Smooth muscle cell (in vitro differentiated cells): ENCODE results near the gene PHRF1. TPM values are rescaled to one million over a fixed set of nuclear protein-coding genes. Genes with fewer than 3 reads are reported as not detected.

ENCODE experiments used
- DNase-seq: peaks from one replicate; lab custom pipeline; 2025; ENCODE audit not compliant: unreplicated experiment; lab: John Stamatoyannopoulos, UW
- H2AFZ ChIP-seq: fragments of 200-600 bp; sonication (generic); 2 replicates; pipeline ENCODE4 v1.6.0; 2016; ENCODE audit warnings: antibody characterized with exemption, low read depth, mild to moderate bottlenecking
- H3F3A ChIP-seq: fragments of 200-600 bp; sonication (generic); 2 replicates; pipeline ENCODE4 v1.6.0; 2017; ENCODE audit warnings: antibody characterized with exemption, low read depth
- H3K27ac ChIP-seq: fragments of 200-600 bp; sonication (generic); 2 replicates; pipeline ENCODE4 v1.5.1; 2016; ENCODE audit warnings: low read depth, mild to moderate bottlenecking
- H3K27me3 ChIP-seq: fragments of 200-600 bp; sonication (generic); 2 replicates; pipeline ENCODE4 v1.6.1; 2016; ENCODE audit warnings: low read depth, mild to moderate bottlenecking
- H3K36me3 ChIP-seq: fragments of 200-600 bp; sonication (generic); 2 replicates; pipeline ENCODE4 v1.5.1; 2016; ENCODE audit warnings: low read depth
- H3K4me1 ChIP-seq: fragments of 200-600 bp; sonication (generic); 2 replicates; pipeline ENCODE4 v1.5.1; 2016; ENCODE audit warnings: low read depth
- H3K4me2 ChIP-seq: fragments of 200-600 bp; sonication (generic); 2 replicates; pipeline ENCODE4 v1.6.0; 2016; ENCODE audit warnings: mild to moderate bottlenecking
- H3K4me3 ChIP-seq: fragments of 200-600 bp; sonication (generic); 2 replicates; pipeline ENCODE4 v1.5.1; 2016; ENCODE audit warnings: mild to moderate bottlenecking
- H3K79me2 ChIP-seq: fragments of 200-600 bp; sonication (generic); 2 replicates; pipeline ENCODE4 v1.6.0; 2016; ENCODE audit warnings: low read depth, mild to moderate bottlenecking
- H3K9ac ChIP-seq: fragments of 200-600 bp; sonication (generic); 2 replicates; pipeline ENCODE4 v1.6.0; 2016; ENCODE audit warnings: low read depth
- H3K9me3 ChIP-seq: fragments of 200-600 bp; sonication (generic); replicated peaks from 2 replicates; pipeline ENCODE4 v1.5.1; 2016; ENCODE audit warnings: low read depth
- H4K20me1 ChIP-seq: fragments of 200-600 bp; sonication (generic); 2 replicates; pipeline ENCODE4 v1.6.0; 2016; ENCODE audit warnings: low read depth
- WGBS: methylation state at CpG from one replicate; pipeline ENCODE4 v1.1.7; 2016; ENCODE audit warnings: low lambda C conversion rate; 5-methylcytosine and 5-hydroxymethylcytosine counted together
- polyA plus RNA-seq: library from polyadenylated mRNA; unstranded; fragments of >200 nt; fragmentation: Nextera tagmentation; extraction: Ambion mirVana; gene quantifications from 2 replicates; pipeline ENCODE4 v1.2.1, GENCODE V29; 2016
- total RNA-seq: library from RNA; depleted of rRNA; stranded (reverse); fragments of >200 nt; gene quantifications from 2 replicates; pipeline ENCODE4 v1.2.3, GENCODE V29; 2014
- TF ChIP-seq, protein P1 (sequence below): fragments of 200-600 bp; sonication (generic); IDR thresholded peaks from 2 replicates; pipeline ENCODE4 v1.5.1; 2017; ENCODE audit warnings: borderline replicate concordance, mild to moderate bottlenecking, antibody characterized with exemption; ENCODE audit not compliant: insufficient read depth, poor library complexity, severe bottlenecking

PHRF1 gene
- total and polyA plus RNA-seq, 2 experiments from 2014 or later = 11.6 to 20.2 TPM

DNA sequence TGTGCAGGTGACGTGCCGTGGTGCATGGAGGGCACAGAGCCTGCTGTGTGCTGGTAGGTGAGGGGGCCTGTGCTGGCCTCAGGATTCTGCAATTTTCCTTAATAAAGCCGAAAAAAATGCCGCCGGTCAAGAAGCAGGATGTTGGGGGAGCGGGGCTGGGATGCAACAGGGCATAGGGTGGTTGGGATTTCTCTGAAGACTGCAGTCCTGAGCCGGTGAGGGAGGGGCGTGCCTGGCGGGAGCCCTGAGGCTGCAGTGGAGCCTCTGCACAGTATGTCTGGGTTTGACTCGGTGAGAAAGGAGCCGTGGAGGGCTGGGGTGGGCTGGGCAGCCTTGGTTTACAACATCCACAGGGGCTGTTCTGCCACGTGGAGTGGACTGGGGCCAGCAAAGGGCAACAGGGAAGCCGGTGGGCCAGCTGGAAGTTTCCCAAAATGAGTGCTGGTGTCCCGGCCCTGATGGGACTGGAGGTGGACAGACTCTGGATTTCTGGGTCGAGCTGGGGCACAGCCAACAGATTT, 47.1 kb downstream of the PHRF1 start:
- no peak overlapping the region for H2AFZ ChIP-seq
- no peak overlapping the region for H3K4me3 ChIP-seq
- H3K4me2 ChIP-seq = no peak overlapping the region
- no peaks in the 10 kb centered on the region for H3K79me2 ChIP-seq
- no peaks in the 10 kb centered on the region for H3K9me3 ChIP-seq
- no peaks in the 10 kb centered on the region for H3K27me3 ChIP-seq
- H3K9ac ChIP-seq = no peak overlapping the region
- peaks cover 51% of the 10 kb centered on the region for H4K20me1 ChIP-seq
- TF ChIP-seq, protein P1, sequence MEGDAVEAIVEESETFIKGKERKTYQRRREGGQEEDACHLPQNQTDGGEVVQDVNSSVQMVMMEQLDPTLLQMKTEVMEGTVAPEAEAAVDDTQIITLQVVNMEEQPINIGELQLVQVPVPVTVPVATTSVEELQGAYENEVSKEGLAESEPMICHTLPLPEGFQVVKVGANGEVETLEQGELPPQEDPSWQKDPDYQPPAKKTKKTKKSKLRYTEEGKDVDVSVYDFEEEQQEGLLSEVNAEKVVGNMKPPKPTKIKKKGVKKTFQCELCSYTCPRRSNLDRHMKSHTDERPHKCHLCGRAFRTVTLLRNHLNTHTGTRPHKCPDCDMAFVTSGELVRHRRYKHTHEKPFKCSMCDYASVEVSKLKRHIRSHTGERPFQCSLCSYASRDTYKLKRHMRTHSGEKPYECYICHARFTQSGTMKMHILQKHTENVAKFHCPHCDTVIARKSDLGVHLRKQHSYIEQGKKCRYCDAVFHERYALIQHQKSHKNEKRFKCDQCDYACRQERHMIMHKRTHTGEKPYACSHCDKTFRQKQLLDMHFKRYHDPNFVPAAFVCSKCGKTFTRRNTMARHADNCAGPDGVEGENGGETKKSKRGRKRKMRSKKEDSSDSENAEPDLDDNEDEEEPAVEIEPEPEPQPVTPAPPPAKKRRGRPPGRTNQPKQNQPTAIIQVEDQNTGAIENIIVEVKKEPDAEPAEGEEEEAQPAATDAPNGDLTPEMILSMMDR = no peak
- no peaks in the 10 kb centered on the region for H3K4me1 ChIP-seq
- 84% methylated on average over 14 of the region's 15 CpGs for WGBS
- H3K27ac ChIP-seq = no peak overlapping the region
- DNase-seq = no peak
- H3K36me3 ChIP-seq = no peaks in the 10 kb centered on the region
- peaks cover 9% of the 10 kb centered on the region for H3F3A ChIP-seq

DNA sequence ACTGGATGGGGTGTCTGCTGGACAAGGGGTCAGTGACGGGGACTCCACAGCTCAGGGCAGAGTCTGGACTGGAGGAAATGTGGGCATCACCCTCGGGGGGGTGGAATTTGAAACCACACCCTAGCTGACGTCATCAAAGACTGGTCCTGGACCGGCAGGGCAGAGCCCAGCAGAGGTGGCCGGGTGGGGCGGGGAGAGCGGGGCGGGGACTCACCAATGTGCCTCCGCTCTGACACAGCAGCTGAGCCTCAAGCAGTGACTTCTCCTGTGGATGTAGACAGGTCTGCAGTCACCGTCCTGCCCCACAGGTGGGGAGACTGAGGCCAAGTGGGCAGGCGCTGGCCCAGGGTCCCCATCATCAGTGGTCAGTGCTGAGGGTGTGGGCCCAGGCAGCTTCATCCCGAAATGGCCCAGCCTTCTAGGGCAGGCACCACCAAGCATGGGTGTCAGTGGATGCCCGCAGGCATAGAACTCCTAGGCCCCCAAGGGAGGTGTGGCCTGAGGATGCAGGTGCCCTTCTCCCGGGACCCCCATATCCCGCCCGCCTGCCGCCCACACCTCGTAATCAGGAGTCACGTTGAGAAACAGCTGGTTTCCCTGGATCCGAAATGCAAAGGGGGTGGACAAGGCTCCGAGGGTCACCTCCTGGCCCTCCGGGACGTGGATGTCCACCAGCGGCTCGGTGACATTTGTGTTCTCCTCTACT, 47.9 kb downstream of the PHRF1 start:
- DNase-seq = no peak
- Histone ChIP-seq H3K27me3 (no peaks in the 10 kb centered on the region), H3K9me3 (no peaks in the 10 kb centered on the region), H4K20me1 (peaks cover 56% of the 10 kb centered on the region), H3K4me3 (no peak overlapping the region), H3K36me3 (no peaks in the 10 kb centered on the region), H3K4me2 (no peak overlapping the region), H3F3A (peaks cover 10% of the 10 kb centered on the region), H3K9ac (no peak overlapping the region), H3K27ac (no peak overlapping the region), H2AFZ (no peak overlapping the region), H3K79me2 (no peaks in the 10 kb centered on the region), H3K4me1 (no peaks in the 10 kb centered on the region)
- TF ChIP-seq, protein P1 = no peak
- WGBS = 94% methylated on average over 17 of the region's 25 CpGs

DNA sequence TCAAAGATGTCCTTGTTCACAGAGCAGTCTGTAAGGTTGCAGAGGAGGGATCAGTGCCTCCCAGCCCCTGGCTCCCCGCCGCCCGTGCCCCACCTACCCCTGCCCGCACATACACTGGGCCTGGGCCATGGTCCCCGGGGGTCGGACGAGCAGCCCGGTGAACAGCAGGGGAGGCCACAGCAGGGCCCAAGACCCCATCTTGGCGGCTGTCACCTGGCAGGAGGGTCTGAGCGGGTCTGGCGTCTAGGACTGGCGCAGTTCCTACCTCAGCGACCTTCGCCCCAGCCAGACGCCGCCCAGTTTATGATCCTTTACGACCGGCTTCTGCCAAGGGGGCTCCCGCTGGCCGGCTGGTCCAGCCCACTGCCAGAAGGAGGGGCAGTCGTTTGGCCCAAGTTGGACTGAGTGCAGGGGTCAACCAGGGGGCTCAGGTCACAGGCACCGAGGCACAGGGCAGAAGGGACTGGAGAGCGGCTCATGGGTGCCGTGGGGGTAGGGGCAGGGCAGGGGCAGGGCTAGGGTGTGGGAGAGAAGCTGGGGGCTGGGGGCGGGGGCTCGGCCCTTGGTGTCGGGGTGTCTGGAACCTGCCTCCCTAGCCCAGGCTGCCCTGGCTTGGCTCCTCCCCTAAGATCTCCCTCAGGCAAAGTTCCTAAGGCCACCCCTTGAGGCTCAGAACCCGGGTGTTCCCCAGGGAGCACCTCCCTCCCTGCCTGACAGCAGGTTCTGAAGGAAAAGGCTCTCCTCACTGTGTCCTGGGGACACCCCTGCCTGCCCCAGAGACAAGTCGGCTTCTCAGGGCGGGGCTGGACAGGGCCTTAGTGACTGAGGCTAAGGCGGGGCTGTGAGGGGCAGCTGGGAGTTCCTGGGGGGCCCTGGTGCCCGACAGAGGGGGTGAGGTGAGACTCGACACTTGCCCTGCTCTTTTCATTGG, 48.7 kb downstream of the PHRF1 start, which contains the start of gene CDHR5:
TSS of gene CDHR5 (minus strand) at position 251 of the 931 bp plus-strand sequence. CDS start at position 198, 53 bp downstream.
- H3K4me2 ChIP-seq = no peak within 1 kb of the TSS
- no peak within 1 kb of the TSS for H3K4me3 ChIP-seq
- no peak for DNase-seq
- no peak within 1 kb of the TSS for H3K27ac ChIP-seq
- no peaks in the 10 kb centered on the region for H3K36me3 ChIP-seq
- no peaks in the 10 kb centered on the region for H3K79me2 ChIP-seq
- no peaks in the 10 kb centered on the region for H3K9me3 ChIP-seq
- H3K9ac ChIP-seq = no peak within 1 kb of the TSS
- TF ChIP-seq, protein P1 = no peak
- no peak within 1 kb of the TSS for H2AFZ ChIP-seq
- H3K27me3 ChIP-seq = no peaks in the 10 kb centered on the region
- peaks cover 10% of the 10 kb centered on the region for H3F3A ChIP-seq
- 96% methylated on average over 30 of the region's 33 CpGs for WGBS
- H4K20me1 ChIP-seq = peaks cover 64% of the 10 kb centered on the region
- no peaks in the 10 kb centered on the region for H3K4me1 ChIP-seq
